GM12878 (cell line): ENCODE measurements around the gene TGFBR1. TPM values are rescaled to one million over a fixed set of nuclear protein-coding genes. Genes with fewer than 3 reads are reported as not detected.

Experiments
- ATF3 ChIP-seq: IDR thresholded peaks from 2 replicates; pipeline ENCODE4 v1.6.1; 2011; ENCODE audit warnings: low read depth, mild to moderate bottlenecking, low read length, moderate library complexity, borderline replicate concordance; ENCODE audit errors: extremely low read depth
- CBX5 ChIP-seq: sonication (generic); IDR thresholded peaks from 2 replicates; pipeline ENCODE4 v1.6.1; 2016; ENCODE audit warnings: low read depth, moderate library complexity, mild to moderate bottlenecking, inconsistent platforms
- CREB1 ChIP-seq: IDR thresholded peaks from 2 replicates; pipeline ENCODE4 v1.6.1; 2012; ENCODE audit warnings: low read depth, mild to moderate bottlenecking, inconsistent platforms
- HCFC1 ChIP-seq: fragments of 150-350 bp; IDR thresholded peaks from 2 replicates; pipeline ENCODE4 v1.6.1; 2014; ENCODE audit warnings: low read length
- HDAC6 ChIP-seq: fragments of 200-600 bp; sonication (generic); IDR thresholded peaks from one replicate; pipeline ENCODE4 v1.8.0; 2017; ENCODE audit warnings: antibody characterized with exemption; ENCODE audit not compliant: unreplicated experiment
- IKZF2 ChIP-seq, 2 experiments: fragments of 450-650 bp; IDR thresholded peaks; 2 replicates each; pipeline ENCODE4 v1.6.1; 2017; ENCODE audit warnings: mild to moderate bottlenecking in 2 of 2, moderate library complexity in 2 of 2
- KLF5 ChIP-seq: fragments of 450-650 bp; IDR thresholded peaks from 2 replicates; pipeline ENCODE4 v1.6.1; 2014; ENCODE audit warnings: mild to moderate bottlenecking; ENCODE audit not compliant: partially characterized antibody
- MAX ChIP-seq: IDR thresholded peaks from 2 replicates; pipeline ENCODE4 v1.6.1; 2012; ENCODE audit warnings: low read depth, low read length, improper control_type of control experiment
- MYC ChIP-seq: IDR thresholded peaks from 2 replicates; pipeline ENCODE4 v1.6.1; 2011; ENCODE audit warnings: mild to moderate bottlenecking, low read length, moderate library complexity, inconsistent platforms; ENCODE audit not compliant: insufficient read depth, insufficient replicate concordance, insufficient read length, severe bottlenecking
- NFYA ChIP-seq: IDR thresholded peaks from 2 replicates; pipeline ENCODE4 v1.6.1; 2011; ENCODE audit warnings: low read depth, mild to moderate bottlenecking, low read length, improper control_type of control experiment, borderline replicate concordance
- POLR2A ChIP-seq: IDR thresholded peaks from 2 replicates; pipeline ENCODE4 v1.6.1; 2011; ENCODE audit warnings: low read depth, mild to moderate bottlenecking, low read length
- RFX5 ChIP-seq: IDR thresholded peaks from 2 replicates; pipeline ENCODE4 v1.6.1; 2011; ENCODE audit warnings: low read depth, low read length, improper control_type of control experiment
- SMARCA5 ChIP-seq: fragments of 450-650 bp; IDR thresholded peaks from 2 replicates; pipeline ENCODE4 v1.6.1; 2017; ENCODE audit warnings: mild to moderate bottlenecking
- SPI1 ChIP-seq: IDR thresholded peaks from 2 replicates; pipeline ENCODE4 v1.6.1; 2011; ENCODE audit warnings: low read depth, mild to moderate bottlenecking, low read length, moderate library complexity, borderline replicate concordance; ENCODE audit not compliant: insufficient read depth
- TCF7 ChIP-seq: IDR thresholded peaks from 2 replicates; pipeline ENCODE4 v1.6.1; 2014; ENCODE audit warnings: antibody characterized with exemption, borderline replicate concordance
- ZBED1 ChIP-seq: IDR thresholded peaks from 2 replicates; pipeline ENCODE4 v1.6.1; 2016; ENCODE audit warnings: borderline replicate concordance
- ZNF384 ChIP-seq: IDR thresholded peaks from 2 replicates; pipeline ENCODE4 v1.6.1; 2012; ENCODE audit warnings: low read depth, mild to moderate bottlenecking, low read length, improper control_type of control experiment, borderline replicate concordance
- ZNF622 ChIP-seq: fragments of 450-650 bp; IDR thresholded peaks from 2 replicates; pipeline ENCODE4 v1.6.1; 2017; ENCODE audit warnings: mild to moderate bottlenecking, inconsistent platforms
- ZSCAN29 ChIP-seq: fragments of 450-650 bp; IDR thresholded peaks from 2 replicates; pipeline ENCODE4 v1.6.1; 2017; ENCODE audit warnings: mild to moderate bottlenecking, moderate library complexity
- ZZZ3 ChIP-seq: IDR thresholded peaks from 2 replicates; pipeline ENCODE4 v1.6.1; 2011; ENCODE audit warnings: low read depth; ENCODE audit not compliant: control insufficient read depth, insufficient read length
- polyA plus RNA-seq, 11 experiments: library from polyadenylated mRNA; depleted of rRNA in 4 of 11; unstranded in 6 of 11; stranded (reverse) in 5 of 11; fragments of >200 nt; fragmentation: Nextera tagmentation in 4 of 11; fragmentation: Illumina TruSeq in 1 of 11; extraction: Ambion mirVana in 4 of 11; extraction: Trizol in 1 of 11; gene quantifications; 1 replicate in 1 of 11; 2 replicates in 10 of 11; pipeline versions ENCODE4 v1.2.1 to v1.2.3, GENCODE V29; 2011 to 2016; ENCODE audit warnings: inconsistent platforms in 2 of 11, missing spikeins in 2 of 11, low read depth in 1 of 11
- total RNA-seq, 4 experiments: library from RNA; depleted of rRNA in 3 of 4; stranded (reverse); fragments of >200 nt in 3 of 4; fragmentation: Illumina TruSeq in 1 of 4; extraction: Trizol in 1 of 4; gene quantifications; 2 replicates each; pipeline versions ENCODE4 v1.2.1 to v1.2.3, GENCODE V29; 2013 to 2021
- TF ChIP-seq, protein P1 (sequence below): fragments of 450-650 bp; IDR thresholded peaks from 2 replicates; pipeline ENCODE4 v1.6.1; 2017; ENCODE audit warnings: mild to moderate bottlenecking
- TF ChIP-seq, protein P2 (sequence below): IDR thresholded peaks from 2 replicates; pipeline ENCODE4 v1.6.1; 2012; ENCODE audit warnings: improper control_type of control experiment, low read depth, low read length; ENCODE audit not compliant: insufficient replicate concordance

Gene TGFBR1
- total and polyA plus RNA-seq, 10 of the 15 experiments (the other 5 are each of a cell fraction or from before 2014, with no cell fraction given), result 2.9 to 27.2 (median 16.6) TPM

DNA sequence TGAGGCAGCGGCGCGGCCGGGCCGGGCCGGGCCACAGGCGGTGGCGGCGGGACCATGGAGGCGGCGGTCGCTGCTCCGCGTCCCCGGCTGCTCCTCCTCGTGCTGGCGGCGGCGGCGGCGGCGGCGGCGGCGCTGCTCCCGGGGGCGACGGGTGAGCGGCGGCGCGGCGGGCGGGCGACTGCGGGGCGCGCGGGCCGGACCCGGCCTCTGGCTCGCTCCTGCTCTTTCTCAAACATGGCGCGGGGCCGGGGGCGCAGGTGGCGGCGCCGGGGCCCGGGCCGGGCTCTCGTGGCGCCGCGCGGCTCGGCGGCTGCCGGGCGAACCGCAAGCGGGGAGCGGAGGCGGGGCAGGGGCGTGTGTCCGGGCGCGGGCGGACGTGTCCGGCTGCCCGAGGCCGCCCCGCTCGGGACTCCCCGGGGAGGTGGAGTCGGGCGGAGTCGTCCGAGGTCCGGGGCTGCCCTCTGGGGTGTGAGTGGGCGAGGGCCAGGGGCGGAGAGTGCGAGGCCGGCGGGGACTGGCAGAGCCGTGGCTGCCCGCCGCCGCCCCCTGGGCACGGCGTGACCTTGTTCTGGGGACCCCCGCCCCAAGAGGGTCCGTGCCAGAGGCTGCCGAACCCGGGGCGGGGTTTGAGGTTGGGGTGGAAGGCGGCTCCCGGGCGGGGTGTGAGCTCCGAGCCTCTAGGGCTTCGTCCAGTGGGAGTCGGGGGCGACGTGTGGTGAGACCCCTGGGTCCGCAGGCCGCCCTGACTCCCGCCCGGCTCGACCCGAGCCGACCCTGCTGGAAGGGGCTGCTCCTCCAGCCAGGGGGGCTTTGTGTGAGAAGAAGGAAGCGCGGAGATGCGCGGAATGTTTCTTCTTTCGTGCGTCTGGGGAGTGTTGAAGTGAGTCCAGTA, 485 bp downstream of the TGFBR1 start (continued):
- TF ChIP-seq ZBED1 (no peak), SPI1 (no peak), ZSCAN29 (no peak), ZZZ3 (no peak), KLF5 (no peak), ZNF384 (no peak), HCFC1 (no peak), CREB1 (no peak), MAX (0 out of 2 replicates have a peak, but pooled peaks have one; percentile 16), SMARCA5 (no peak), MYC (no peak), ZNF622 (no peak), CBX5 (no peak), IKZF2 (IDR thresholded peaks at IDR 0.05) (peak in 1 of 2 experiments; percentile 34; a peak in 2 of 4 replicates), ATF3 (no peak), NFYA (no peak), RFX5 (no peak), HDAC6 (no peak), TCF7 (no peak), POLR2A (peak; percentile 87)
- TF ChIP-seq, protein P1, sequence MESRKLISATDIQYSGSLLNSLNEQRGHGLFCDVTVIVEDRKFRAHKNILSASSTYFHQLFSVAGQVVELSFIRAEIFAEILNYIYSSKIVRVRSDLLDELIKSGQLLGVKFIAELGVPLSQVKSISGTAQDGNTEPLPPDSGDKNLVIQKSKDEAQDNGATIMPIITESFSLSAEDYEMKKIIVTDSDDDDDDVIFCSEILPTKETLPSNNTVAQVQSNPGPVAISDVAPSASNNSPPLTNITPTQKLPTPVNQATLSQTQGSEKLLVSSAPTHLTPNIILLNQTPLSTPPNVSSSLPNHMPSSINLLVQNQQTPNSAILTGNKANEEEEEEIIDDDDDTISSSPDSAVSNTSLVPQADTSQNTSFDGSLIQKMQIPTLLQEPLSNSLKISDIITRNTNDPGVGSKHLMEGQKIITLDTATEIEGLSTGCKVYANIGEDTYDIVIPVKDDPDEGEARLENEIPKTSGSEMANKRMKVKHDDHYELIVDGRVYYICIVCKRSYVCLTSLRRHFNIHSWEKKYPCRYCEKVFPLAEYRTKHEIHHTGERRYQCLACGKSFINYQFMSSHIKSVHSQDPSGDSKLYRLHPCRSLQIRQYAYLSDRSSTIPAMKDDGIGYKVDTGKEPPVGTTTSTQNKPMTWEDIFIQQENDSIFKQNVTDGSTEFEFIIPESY, result no peak
- TF ChIP-seq, protein P2, sequence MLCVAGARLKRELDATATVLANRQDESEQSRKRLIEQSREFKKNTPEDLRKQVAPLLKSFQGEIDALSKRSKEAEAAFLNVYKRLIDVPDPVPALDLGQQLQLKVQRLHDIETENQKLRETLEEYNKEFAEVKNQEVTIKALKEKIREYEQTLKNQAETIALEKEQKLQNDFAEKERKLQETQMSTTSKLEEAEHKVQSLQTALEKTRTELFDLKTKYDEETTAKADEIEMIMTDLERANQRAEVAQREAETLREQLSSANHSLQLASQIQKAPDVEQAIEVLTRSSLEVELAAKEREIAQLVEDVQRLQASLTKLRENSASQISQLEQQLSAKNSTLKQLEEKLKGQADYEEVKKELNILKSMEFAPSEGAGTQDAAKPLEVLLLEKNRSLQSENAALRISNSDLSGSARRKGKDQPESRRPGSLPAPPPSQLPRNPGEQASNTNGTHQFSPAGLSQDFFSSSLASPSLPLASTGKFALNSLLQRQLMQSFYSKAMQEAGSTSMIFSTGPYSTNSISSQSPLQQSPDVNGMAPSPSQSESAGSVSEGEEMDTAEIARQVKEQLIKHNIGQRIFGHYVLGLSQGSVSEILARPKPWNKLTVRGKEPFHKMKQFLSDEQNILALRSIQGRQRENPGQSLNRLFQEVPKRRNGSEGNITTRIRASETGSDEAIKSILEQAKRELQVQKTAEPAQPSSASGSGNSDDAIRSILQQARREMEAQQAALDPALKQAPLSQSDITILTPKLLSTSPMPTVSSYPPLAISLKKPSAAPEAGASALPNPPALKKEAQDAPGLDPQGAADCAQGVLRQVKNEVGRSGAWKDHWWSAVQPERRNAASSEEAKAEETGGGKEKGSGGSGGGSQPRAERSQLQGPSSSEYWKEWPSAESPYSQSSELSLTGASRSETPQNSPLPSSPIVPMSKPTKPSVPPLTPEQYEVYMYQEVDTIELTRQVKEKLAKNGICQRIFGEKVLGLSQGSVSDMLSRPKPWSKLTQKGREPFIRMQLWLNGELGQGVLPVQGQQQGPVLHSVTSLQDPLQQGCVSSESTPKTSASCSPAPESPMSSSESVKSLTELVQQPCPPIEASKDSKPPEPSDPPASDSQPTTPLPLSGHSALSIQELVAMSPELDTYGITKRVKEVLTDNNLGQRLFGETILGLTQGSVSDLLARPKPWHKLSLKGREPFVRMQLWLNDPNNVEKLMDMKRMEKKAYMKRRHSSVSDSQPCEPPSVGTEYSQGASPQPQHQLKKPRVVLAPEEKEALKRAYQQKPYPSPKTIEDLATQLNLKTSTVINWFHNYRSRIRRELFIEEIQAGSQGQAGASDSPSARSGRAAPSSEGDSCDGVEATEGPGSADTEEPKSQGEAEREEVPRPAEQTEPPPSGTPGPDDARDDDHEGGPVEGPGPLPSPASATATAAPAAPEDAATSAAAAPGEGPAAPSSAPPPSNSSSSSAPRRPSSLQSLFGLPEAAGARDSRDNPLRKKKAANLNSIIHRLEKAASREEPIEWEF, result no peak
